NCI-H2107 (cell line): ENCODE measurements around the gene DUS3L.

Experiments used
- DNase-seq: peaks from one replicate; lab custom pipeline; 2025; lab: John Stamatoyannopoulos, UW

Gene DUS3L

DNA sequence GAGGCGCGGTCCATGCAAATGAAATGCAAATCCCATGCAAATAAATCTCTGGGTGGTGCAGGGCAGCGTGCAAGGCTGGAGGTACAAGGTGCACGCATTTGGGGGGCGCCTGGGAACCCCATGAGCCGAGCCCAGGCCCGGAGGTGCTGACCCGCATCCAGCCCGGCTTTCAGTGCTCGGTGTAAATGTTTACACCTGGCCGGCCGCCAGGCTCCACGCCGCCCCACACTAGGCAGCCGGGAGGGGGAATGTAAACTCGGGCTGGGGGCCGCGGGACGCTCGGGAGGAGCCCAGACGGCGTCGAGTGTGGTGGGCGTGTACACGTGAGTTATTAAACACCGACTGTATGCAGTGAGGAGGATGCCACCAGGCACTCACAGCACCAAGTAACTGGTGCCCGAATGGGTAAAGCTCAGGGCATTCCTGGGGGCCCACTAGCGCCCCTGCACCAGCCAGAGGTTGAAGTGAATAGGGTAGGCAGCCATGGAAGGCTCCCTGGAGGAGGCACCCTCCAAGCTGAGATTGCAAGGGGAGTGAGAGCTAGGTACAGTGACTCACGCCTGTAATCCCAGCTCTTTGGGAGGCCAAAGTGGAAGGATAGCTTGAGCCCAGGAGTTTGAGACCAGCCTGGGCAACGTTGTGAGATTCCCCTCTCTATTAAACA, 31.4 kb upstream of the DUS3L start:
- no peak for DNase-seq

DNA sequence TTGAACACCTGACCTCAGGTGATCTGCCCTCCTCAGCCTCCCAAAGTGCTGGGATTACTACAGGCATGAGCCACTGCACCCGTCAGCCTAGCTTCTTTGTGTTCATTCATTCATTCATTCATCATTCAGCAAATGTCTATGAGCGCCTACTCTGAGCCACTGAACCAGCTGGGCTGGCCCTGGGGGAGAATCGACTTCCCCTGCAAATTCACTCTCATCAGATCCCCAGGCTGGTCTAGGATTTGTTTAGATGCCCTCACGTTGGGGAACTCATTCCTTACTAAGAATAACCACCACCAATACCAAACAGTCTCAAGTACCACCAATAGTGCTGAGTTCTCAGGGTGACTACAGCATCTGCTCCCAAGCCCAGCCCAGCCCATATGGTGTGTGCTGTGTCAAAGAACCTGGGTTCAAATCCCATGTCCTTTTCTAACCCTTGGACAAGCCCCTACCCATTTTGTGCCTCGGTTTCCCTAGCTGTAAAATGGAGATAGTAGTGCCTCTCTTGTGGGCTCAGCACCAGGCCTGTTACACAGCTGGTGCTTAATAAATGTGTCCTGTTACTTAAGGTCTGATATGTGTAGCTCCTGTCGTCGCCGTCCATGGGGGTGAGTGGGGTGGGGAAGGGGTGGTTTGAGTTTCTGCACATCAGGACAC, 30.7 kb upstream of the DUS3L start:
- DNase-seq = no peak

DNA sequence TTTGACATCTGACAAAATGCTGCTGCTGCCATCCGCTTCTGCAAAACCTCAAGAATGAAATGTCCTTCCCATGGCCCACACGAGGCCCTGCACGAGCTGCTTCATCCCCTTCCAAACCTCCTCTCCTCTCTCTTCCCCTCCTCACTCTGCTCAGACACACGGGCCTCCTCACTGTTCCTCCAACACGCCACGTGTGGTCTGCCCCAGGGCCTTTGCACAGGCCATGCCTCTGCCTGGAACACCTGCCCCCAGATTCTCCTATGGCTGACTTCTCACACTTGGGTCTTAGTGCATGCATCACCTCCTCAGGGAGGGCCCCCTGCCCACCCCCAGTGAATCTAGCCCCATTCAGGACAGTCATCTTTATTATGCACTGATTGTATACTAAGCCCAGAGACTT, 29.8 kb upstream of the DUS3L start:
- DNase-seq = no peak

DNA sequence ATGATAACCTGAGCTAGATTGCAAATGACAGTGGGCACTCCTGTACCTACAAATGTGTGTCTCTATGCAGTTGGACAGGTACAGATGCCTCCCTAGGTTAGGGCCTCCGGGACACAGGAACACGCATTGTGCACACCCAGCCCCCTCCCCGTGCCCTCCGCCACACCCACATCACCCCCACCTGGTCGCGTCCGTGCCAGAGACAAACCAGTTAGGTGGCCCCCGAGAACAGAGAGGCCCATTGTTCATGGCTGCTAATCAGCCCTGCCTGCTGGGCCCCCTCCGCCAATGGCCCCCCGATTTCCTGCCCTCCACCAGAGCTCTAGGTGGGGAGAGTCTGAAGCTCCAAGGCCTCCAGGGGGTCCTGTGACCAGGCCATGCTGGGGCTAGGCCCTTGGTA, 27.6 kb upstream of the DUS3L start:
- no peak for DNase-seq

DNA sequence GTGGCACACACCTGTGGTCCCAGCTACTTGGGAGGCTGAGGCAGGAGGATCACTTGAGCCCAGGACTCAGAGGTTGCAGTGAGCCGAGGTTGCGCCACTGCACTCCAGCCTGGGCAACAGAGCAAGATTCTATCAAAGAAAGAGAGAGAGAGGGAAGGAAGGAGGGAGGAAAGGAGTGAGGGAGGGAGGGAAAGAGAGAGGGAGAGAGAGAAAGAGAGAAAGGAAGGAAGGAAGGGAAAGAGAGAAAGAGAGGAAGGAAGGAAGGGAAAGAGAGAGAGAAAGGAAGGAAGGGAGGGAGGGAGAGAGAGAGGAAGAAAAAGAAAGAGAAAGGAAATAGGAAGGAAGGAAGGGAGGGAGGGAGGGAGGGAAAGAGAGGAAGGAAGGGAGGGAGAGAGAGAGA, 26.3 kb upstream of the DUS3L start:
- no peak for DNase-seq

DNA sequence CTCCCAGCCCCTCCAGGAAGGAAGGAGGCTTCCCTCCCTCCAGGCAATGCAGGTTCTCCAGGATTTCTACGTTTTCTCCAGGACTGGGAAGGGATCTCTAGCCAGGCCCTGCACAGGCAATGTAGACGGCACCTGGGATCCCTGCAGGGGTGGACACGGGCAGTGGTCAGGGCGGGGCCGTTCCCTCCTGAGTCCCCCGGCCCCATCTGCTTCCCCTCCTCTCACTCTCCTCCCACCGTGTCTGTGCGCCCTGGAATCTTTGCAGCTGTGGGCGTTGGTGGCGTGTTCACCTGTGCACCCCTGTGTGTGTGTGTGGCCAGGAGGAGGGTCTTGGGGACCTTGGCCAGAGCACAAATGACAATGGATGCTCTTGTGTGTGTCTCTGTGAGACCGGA, 23.9 kb upstream of the DUS3L start:
- no peak for DNase-seq

DNA sequence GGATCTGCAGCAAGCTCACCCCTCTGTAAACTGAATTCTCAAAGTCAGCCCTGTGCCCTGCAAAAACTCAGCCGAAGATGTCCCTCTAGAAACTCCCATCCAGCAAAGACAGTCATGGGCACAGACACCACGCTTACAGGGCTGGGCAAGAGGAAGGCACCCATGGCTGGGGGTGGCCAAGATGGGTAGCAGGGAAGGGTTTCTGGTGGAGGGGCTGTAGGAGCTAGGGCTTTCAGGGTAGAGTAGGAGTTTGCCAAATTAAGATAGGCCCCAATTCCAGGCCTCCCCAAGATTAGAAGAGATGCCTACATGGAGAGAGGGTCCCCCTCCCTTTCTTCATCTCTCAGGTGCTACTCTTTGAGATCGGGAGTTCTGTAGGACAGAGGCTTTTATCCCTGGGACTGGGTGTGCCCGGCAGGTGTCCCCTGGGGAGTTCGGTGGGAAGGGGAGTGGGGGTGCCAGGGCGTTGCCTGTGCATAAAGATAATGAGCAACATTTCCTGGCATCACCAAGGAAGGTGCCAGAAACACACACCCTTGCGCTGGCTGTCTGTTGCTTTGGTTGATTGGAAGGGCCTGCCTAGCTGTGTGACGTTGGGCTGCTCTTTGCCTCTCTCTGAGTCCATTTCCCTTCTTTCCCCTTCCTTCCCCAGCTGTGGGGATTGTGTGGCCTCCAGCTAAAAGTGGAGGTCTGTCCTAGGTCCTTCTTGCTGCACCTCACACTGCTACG, 23.3 kb upstream of the DUS3L start:
- no peak for DNase-seq

DNA sequence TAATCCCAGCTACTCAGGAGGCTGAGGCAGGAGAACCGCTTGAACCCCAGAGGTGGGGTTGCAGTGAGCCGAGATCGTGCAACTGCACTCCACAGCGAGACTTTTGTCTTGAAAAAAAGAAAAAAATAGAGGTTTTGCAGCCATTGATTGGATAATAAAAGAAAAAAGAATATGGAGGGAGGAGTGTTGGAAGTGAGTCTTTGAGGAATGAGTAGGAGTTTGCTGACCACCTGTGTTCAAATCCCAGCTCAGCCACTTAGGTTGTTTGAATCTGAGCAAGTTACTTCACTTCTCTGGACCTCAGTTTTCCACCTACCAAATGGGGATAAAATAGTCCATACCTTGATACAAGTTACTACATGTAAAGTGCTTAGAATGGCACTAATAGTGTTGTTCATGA, 20.2 kb upstream of the DUS3L start:
- no peak for DNase-seq

DNA sequence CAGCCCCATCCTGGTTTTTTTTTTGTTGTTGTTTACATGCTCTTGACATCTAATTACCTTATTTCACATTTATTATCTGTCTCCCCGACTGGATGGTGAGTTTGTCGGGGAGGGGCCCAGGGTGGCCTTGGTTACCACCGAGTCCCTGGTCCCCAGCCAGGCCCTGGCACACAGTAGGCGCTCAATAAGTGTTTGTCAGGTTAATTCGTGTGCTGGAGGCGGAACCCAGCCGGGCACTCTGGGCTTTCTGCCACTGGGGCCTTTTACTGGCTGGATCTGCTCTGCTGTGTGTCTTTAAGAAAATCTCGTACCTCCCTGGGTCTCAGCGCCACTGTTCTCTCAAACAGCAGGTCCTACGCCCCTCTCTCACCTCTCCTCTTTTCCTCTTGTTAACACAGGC, 18.5 kb upstream of the DUS3L start:
- DNase-seq = no peak

DNA sequence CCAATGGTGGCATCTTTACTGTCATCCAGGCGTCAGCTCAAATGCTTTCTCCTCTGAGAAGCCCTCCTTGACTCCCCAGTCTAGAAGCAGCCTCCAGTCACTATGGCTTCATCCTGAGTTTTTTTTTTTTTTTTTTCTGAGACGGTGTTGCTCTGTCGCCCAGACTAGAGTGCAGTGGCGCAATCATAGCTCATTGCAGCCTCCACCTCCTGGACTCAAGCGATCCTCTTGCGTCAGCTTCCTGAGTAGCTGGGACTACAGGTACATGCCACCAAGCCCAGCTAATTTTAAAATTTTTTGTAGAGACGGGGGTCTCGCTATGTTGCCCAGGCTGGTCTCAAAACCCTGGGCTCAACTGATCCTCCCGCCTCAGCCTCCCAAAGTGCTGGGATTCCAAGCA, 18.1 kb upstream of the DUS3L start:
- no peak for DNase-seq

DNA sequence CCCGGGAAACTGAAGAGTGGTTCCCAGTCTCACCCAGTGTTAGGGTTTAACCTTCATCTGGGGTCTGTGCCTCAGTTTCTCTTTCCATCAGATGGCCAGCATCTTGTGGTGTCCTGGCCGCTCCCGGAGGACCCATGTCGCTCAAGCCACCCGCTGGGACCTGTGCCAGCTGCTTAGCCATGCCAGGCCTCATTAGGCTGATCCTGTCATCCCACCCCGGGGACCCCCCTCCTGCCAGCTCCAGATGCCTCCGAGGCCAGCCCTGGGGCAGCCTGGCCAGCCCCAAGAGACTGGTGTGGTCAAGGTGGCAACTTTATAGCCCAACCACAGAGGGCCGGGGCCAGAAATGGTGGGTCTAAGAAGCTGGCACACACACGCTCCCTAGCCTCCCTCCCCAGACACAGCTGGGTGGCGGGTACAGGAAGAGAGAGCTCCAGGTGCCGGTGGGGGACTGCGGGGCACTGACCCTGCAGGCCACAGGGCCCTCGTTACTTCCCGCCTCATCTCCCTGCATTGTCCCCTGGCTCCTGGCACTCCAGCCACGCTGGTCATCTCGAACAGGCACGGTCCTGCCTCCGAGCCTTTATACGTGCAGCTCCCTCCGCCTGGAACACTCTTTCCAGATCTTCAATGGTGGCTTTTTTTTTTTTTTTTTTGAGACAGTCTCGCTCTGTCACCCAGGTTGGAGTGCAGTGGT, 17.3 kb upstream of the DUS3L start:
- no peak for DNase-seq

DNA sequence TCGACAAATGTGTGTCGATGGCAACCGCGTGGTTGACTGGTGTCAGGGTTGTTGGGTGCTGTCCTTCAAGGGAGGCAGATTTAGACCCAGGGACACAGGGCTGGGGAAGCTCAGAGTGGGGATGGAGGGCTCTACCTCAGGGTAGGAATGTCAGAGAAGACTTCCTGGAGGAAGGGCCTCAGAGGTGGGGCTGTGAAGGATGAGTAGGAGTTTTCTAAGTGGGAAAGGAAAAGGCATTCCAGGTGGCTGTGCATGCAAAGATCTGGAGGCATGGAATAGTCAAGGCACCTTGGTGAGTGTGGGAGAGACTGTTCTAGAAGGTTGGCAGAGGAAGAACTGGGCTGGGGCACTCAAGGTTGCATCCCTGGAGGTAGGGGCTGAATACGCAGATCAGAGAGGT, 15.9 kb upstream of the DUS3L start:
- no peak for DNase-seq

DNA sequence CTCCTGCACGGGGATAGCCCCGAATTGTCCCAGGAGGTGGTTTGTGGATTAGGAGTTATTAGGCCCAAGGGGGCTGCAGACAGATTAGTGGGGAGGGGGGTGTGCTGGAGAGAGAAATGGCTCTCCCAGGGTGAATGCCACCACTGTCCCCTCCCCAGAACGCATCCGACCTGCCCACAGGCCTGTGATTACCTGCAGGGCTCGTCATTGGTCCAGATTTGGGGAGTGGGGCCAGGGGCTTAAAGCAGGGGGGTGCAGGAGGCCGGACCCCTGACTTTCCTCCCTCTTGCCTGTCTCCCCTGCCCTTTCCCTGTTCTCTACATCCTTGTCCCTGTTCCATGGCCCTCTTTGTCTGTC, 15.1 kb upstream of the DUS3L start:
- no peak for DNase-seq

DNA sequence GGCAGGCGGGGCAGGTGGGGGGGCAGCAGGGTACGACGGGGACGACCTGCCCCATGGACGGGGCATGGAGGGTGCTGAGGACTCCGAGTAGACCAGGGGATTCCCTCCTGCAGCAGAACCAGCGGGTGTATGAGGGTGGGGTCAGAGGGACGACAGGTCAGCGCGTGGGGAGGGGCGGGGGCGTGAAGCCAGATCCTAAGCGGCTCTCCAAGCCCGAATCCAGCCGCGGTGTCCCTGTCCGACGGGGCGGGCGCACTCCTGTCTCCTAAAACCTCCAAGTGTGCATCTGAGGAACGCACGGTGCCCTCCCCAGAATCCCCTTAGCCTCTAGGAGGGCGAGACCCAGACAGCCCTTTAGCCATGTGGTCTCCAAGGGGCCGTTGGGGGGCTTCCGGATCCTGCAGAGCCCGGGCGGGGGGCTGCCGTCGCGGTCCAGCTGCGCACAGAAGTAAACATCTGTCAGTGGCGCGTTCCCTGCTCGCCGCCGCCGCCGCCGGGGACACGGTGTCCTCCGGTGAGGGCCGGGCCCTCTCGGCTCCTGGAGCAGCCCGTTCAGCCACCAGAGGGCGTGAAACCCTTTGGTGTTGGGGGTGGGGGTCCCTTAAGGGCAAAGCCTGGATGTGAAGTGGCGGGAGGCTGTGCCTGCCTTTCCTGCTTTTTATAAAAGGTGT, 14.6 kb upstream of the DUS3L start:
- DNase-seq = peak; percentile 41

DNA sequence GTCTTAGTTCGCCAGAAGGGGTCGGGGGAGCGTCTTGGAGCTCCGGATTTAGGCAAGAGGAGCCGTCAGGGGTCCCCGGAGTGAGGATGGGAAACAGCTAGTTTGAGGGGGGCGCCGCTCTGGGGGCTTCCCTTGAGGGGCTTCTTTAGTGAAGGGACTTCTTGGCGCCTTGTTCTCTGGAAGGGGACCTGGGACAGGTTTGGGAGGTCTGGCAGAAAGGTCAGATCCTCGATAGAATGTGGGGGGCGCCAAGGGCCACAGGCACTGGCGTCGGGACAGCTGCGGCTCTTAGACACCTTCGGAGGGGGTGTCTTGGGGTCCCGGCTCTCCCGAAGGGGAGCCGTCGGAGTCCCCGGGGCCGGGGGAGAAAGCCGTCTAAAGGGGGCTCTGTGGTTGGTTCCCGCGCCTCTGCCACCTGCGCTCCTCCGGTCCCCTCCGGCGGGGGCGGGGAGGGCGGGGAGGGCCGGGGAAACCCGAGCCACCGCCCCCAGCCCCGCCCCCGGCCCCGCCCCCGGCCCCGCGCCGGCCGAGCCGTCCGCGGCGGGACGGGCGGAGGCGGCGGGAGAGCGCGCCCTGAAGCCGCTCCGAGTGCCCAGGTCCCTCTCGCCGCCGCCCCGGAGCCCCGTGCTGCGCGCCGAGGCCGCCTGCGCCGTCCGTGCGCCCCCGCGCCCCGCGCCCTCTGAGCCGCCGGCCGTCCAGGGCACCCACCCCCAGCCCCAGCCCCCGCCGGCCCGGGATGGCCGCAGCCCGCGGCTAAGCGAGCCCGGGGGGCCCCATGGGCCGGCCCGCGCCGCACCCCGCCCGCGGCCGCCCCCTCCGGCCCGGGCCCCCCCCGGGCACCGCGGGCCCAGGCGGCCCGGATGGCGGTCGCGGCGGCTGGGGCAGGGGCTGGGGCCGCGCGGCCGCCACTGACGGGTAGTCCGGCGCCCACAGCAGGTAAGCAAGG, 13.8 kb upstream of the DUS3L start, which contains the start of gene NRTN:
TSS of gene NRTN (plus strand) at position 552 of the 946 bp plus-strand sequence. CDS start 19,099 bp downstream, outside the sequence.
- no peak for DNase-seq

DNA sequence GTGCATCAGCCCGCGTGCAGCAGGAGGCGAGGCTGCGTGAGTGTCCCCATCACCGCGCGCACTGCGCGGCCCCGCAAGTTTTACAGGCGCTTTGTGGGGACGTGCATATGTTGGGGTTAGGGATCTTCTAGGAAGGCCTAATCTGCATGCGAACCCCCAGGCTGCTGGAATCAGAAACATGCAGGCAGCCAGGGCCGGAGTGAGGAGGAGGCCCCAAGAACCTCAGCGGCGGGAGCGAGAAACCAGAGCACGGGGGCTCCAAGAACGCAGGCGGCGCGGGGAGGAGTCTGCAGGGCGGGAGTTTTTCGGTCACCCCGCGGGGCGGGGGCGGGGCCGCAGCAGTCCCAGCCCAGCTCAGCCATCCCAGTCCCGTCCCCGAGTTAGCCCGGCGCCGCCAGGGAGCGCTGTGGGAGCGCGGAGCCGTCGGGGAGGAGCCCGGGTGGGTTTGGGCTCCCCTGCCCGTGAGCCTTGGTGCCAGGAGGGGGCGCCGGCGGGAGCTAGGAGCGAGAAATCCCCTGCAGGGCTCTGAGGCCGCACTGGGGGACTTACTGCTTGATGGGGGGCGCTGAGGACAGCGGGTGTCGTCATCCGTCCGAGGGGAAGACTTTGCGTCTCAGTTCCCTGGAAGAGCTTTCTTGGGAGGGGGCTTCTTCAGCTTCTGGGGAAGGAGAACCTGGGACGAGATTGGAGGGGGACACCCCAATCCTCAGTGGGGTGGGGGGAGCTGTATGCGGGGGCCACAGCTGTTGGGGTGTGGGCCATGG, 13.0 kb upstream of the DUS3L start:
- DNase-seq = peak; percentile 78

DNA sequence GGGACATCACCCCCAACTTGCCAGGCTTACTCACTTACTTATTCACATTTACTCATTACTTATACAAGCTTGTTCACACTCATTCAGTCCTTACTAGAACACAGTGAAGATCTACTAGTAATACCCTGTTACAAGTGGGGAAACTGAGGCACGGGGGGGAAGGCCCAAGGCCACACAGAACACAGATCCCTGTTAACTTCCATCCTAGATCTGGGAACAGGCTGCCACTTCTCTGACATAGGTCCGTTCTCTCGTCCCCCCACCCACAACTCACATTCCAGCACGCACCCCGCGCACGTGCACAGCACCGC, 12.4 kb upstream of the DUS3L start:
- DNase-seq = no peak

DNA sequence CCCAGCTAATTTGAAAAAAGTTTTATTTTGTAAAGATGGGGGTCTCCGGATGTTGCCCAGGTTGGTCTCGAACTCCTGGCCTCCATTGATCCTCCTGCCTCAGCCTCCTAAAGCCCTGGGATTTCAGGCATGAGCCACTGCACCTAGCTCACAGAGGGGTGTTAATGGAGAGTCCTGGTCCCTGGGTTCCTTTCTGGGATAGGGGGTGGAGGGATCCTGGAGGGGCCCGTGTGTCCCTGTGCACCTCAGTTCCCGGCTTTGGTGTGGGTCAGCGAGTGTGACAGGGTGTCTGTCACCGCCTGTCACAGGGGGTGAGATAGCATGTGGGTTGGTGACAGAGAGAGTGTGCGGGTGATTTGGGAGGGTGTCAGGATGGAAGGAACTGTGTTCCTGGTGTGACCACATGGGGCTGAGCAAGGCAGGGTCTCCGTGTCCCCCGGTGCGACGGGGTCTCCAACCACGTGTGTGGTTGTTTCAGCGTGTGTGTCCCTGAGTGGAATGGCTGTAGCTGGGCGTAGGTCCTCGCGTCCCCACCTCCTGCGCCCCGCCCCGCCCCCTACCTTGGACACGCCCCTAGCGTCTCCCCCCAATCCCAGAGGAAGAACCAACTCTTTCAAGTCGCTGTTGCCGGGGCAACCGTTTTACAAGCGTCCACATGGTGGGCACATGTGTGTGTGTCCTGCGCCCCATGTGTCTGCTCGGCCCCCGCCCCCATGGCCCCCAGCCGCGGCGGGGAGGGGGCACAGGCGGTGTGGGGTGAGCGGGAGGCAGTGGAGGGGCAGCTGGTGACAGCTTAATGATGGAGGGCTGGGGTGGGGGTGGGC, 11.0 kb upstream of the DUS3L start:
- DNase-seq = no peak
